Renal cortex interstitium (tissue), 11 donors: ENCODE measurements around the gene ORM2. TPM values are rescaled to one million over a fixed set of nuclear protein-coding genes. Genes with fewer than 3 reads are reported as not detected.

Experiments
- DNase-seq, 11 donors: peaks; one replicate each; pipeline ENCODE4 v3.0.0-alpha.2; 2013; ENCODE audit warnings: low read depth in 9 of 11, low spot score in 4 of 11; ENCODE audit errors: extremely low read depth in 1 of 11
- polyA plus RNA-seq, 3 donors: library from polyadenylated mRNA; unstranded; fragments of 120-200 nt; gene quantifications; one replicate each; pipeline ENCODE4 v1.2.1, GENCODE V29; 2013; ENCODE audit not compliant: insufficient read length in 3 of 3

The ORM2 gene
- polyA plus RNA-seq, 3 donors = not detected

GRCh38 chr9:114375386-114376175 lies 45.9 kb downstream of the ORM2 start:
- no peak for DNase-seq

GRCh38 chr9:114376586-114377445 lies 47.1 kb downstream of the ORM2 start:
- no peak for DNase-seq

GRCh38 chr9:114378016-114378415 lies 48.3 kb downstream of the ORM2 start:
- DNase-seq = no peak

GRCh38 chr9:114378883-114379282 lies 49.2 kb downstream of the ORM2 start:
- DNase-seq = no peak

Other genes with a start within 250 kb of the ORM2 start
- gene KIF12, start 230.6 kb upstream of the ORM2 start, polyA plus RNA-seq = 100 to 1,000 TPM; 142 to 272 (median 186) TPM
- 10 to 100 TPM; 28.8 to 61.9 (median 35.1) TPM for gene COL27A1, start 174.3 kb upstream of the ORM2 start, polyA plus RNA-seq
- gene ORM1, start 6.8 kb upstream of the ORM2 start, polyA plus RNA-seq = under 1 TPM in 2 of 3 donors, not detected in 1; 0.32 to 0.48 TPM
- 10 to 100 TPM; 10.7 to 14.2 (median 13.3) TPM for gene AKNA, start 58.1 kb downstream of the ORM2 start, polyA plus RNA-seq
- 10 to 100 TPM in 2 of 3 donors, 1 to 10 TPM in 1; 7.3 to 17.2 (median 10.2) TPM for gene WHRN, start 175.6 kb downstream of the ORM2 start, polyA plus RNA-seq